HL-60/S4 treated with retinoic acid at 250 ng/mL for 4 days and 3 days (cell line): Measurements from ENCODE around the gene KIF1B.
"Not testable (repeated sequence)": the region's sequence is repeated elsewhere in the genome, so short reads cannot be mapped to it uniquely, and the experiment has no call there.

Experiments
- in situ Hi-C: fragments of 300-500 bp; cut with MboI; formaldehyde crosslinking; loops from 2 replicates; pipeline ENCODE4 v1.7.0; 2022; ENCODE audit warnings: low sequenced_read_pairs

KIF1B gene

GRCh38 chr1:10380594-10381275, 170.4 kb downstream of the KIF1B start:
- in situ Hi-C loops = no loop called here

- in situ Hi-C loops = no loop called here
Observed at GRCh38 chr1:10383630-10384029, 173.3 kb downstream of the KIF1B start.

DNA sequence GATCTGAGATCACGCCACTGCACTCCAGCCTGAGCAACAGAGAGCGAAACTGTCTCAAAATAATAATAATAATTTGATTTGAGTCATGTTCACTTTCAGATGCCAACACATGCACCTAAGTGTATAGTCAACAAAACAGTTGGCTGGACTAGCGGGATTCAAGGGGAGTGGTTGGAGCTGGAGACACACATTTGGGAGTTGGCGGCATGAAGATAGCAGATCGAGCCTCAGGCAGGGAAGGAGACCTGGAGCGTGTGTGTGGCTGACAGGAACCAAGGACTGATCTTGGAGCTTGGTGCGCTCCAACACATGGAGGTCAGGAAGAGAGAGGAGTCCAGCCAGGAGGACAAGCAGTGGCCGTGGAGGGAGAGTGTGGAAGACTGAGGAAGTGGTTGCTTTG, 173.8 kb downstream of the KIF1B start:
- in situ Hi-C loops = no loop called here

GRCh38 chr1:10386761-10387676, 176.6 kb downstream of the KIF1B start:
- in situ Hi-C loops = no loop called here

- in situ Hi-C loops = no loop called here
Observed at GRCh38 chr1:10387677-10388386, 177.5 kb downstream of the KIF1B start.

DNA sequence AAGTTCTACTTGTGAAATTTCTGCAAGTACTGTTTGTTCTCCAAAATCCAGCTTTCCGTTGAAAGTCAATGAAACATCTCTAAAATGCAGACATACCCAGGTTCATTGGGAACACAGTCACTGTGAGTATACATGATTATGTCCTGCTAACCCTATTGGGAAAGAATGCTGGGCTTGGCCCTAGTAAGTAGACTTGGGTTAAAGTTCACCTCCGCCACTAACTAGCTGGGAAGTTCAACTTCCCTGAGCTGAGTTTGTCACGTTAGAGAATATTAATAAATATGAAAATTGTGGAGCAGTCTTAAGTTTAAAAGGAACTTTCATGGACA, 178.0 kb downstream of the KIF1B start:
- in situ Hi-C loops = no loop called here

DNA sequence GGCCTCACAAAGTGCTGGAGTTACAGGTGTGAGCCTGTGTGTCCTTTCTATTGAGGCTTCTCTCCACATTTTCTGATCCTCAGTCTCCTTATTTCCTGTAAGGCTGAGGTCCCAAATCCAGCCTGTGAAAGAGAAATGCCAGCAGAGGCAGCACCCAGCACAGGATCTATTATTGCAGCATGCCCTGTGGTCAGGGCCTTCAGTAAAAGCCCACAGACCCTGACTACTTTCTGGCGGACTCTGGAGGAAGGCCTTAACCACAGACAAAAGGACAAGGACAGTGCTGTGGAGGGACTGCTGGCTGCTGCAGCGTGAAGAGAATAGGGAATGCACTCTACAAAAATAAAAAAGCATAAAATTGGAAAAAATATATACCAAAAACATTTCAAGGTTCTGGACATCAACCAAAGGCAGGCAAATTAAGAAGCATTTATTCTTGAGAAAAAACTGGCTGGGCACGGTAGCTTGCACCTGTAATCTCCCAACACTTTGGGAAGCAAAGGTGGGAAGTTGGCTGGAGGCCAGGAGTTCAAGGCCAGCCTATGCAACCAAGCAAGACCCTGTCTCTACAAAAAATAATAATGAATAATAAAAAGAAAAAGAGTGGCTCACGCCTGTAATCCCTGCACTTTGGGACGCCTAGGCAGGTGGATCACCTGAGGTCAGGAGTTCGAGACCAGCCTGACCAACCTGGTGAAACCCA, 179.1 kb downstream of the KIF1B start:
- in situ Hi-C loops = no loop called here

- in situ Hi-C loops = no loop called here
Observed at GRCh38 chr1:10396870-10397269, 186.5 kb downstream of the KIF1B start.

GRCh38 chr1:10398278-10398733, 187.9 kb downstream of the KIF1B start:
- in situ Hi-C loops = no loop called here

DNA sequence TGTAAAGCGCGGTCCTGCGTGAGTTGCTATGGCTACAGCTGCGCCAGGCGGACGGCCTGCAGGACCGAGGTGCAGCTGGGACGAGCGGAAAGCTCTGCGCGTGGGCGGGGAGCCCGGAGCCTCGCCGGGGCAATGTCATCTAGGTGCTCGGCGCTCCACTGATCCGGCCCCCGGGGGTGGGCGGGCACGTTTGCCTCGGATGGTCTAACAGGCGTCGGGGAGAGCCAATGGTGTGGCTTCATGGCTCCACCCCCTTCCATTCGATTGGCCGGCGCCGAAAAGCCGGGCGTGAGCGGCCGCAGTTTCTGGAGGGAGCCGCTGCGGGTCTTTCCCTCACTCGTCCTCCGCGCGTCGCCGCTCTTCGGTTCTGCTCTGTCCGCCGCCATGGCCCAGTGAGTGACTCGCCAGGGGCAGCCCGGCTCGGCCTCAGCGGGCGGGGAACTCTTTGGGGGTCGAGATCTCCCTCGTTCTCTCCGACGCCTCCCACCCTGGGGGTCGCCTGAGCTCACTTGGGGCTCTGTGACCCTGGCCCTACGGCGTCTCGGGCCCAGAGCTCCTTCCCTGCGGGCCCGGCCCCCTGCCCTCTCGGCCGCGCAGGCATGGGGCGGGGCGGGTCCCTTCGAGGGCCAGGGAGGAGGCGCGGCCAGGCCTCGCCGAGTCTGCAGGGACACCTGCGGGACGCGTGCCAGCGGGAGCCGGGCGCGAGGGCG, 188.5 kb downstream of the KIF1B start, which contains the start of gene PGD:
TSS of gene PGD (plus strand) at position 331 of the 710 bp plus-strand sequence. CDS start at position 385, 54 bp downstream.
- in situ Hi-C loops = no loop called here

DNA sequence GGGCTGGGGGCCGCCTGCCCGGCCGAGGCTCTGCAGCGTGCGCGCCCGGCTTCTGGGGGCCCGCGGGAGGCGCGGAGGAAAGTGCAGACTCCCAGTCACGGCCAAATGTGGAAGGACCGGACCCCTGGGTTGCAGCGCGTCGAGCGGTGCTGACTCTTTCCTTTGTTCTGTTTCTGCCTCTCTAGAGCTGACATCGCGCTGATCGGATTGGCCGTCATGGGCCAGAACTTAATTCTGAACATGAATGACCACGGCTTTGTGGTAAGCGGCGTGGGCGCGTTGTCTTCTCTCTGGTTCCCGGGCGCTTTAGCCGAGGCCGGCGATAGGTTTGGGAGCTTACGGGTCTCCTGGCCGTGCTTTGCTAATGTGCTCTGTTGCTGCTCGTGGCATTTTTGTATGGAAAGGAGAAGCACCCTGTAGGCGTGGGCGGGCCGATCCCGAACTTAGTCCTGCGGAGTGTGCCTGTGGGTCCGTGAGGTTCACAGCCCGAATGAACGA, 189.1 kb downstream of the KIF1B start:
- in situ Hi-C loops = no loop called here

- in situ Hi-C loops = no loop called here
Observed at GRCh38 chr1:10400013-10400412, 189.6 kb downstream of the KIF1B start.

DNA sequence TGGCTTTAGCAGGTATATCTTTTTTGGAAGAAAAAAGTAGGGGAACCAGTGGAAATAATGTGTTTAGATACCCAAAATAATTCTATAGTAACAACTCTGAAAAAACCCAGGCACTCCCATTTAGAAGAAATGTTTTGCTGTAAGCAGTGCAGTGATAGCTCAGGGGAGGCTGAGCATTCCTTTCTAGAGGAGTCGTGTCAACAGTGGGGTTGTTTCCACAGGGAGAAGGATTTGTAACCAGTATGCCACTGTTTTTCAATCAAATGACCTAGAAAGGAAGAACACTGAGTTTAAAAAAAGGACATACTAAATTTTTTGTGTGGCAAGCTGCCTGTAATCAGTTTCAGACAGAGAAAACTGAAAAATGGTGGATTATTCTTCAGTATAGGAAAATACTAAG, 190.9 kb downstream of the KIF1B start:
- in situ Hi-C loops = no loop called here

DNA sequence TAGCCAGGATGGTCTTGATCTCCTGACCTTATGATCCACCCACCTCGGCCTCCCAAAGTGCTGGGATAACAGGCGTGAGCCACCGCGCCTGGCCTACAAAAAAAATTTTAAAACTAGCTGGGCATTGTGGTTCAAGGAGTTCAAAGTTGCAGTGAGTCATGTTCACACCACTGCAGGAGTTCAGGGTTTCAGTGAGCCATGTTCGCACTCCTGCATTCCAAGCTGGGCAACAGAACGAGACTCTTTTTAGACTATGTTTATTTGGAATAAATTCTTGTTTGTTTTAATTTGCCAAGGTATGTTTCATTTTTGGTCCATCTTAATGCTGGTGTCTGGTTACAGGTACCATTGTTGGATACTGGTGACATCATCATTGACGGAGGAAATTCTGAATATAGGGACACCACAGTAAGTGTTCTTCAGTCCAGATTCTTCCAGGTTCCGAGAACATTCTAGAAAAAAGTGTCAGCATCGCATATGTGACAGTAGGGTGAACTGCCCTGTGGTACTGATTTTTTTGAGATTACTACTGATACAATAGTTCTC, 192.4 kb downstream of the KIF1B start:
- in situ Hi-C loops = no loop called here

- in situ Hi-C loops = no loop called here
Observed at GRCh38 chr1:10407201-10407600, 196.8 kb downstream of the KIF1B start.

DNA sequence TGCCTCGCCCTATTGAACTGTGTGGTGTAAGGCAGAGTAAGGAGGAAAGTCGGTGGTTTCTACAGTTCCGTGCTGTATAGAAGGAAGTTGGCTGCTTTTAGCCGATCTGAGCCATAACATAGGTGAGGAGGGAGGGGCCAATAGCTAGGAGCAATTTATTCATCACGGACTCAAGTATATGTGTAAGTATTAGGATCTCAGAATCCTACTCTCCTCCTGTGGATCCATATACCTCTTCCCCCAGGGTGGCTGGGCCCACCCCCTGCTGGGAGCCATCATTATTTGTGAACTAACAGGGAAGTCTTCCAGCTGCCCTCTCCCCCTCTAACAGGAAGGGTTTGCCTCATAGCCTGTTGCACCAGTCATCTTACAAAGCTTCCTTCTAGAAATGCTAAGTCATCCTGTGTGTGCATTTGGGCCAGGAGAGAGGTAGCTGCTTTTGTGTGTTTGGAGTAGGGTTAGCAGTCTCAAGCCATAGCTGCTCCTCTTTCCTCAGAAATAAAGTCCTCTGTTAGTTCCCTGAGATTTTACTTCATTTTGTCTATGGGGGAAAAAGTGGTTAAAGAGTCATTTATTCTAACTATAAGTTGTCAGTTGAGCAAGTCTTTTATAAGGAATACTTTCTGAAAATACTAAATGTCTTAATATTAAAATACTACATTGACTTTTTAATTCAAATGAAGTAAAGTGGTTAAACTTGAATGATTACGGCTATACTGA, 205.0 kb downstream of the KIF1B start:
- in situ Hi-C loops = no loop called here

DNA sequence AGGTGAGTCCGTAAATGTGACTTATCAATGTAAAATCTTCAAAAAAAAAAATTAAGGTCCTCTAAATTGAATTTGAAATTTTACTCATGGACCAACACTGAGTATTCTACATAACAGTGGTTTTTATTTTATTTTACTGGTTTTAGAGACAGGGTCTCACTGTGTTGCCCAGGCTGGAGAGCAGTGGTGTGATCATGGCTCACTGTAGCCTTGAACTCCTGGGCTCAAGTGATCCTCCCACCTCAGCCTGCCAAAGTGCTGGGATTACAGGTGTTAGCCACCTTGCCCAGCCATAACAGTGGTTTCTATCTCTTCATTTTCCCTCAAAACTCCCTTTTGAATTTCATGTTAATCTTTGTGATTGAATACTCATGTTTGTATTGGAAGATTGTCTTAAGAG, 205.6 kb downstream of the KIF1B start:
- in situ Hi-C loops = not testable (repeated sequence)

DNA sequence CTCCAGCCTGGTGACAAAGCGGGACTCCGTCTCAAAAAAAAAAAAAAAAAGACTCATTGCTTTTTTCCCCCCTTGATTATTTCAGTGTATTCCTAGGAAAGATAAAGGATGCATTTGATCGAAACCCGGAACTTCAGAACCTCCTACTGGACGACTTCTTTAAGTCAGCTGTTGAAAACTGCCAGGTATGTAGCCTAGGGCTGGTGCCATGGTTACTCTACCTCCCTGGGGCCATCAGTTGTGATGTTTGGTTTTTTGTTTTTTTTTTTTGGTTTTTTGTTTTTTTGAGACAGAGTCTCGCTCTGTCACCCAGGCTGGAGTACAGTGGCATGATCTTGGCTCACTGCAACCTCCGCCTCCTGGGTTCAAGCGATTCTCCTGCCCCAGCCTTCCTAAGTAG, 208.4 kb downstream of the KIF1B start:
- in situ Hi-C loops = not testable (repeated sequence)

GRCh38 chr1:10419351-10419750, 209.0 kb downstream of the KIF1B start:
- in situ Hi-C loops = no loop called here
